ENCODE results near the gene H1-8.

Gene H1-8

GRCh38 chr3:129533406-129533805 is 9.6 kb upstream of the H1-8 start:
- DNase-seq (ENCODE audit: low read depth), result no peak
- no peak for TF ChIP-seq CTCF (IDR thresholded peaks at IDR 0.05; ENCODE audit: control insufficient read depth, insufficient read depth, low read depth, low read length, missing control alignments)
- no peak overlapping the region for H3K4me3 ChIP-seq (ENCODE audit: control insufficient read depth, low read depth, low read length)

- no peak for TF ChIP-seq CTCF (IDR thresholded peaks at IDR 0.05; ENCODE audit: control insufficient read depth, insufficient read depth, low read depth, low read length, missing control alignments)
- no peak overlapping the region for H3K4me3 ChIP-seq (ENCODE audit: control insufficient read depth, low read depth, low read length)
- no peak for DNase-seq (ENCODE audit: low read depth)
Observed at GRCh38 chr3:129534428-129535027, 8.4 kb upstream of the H1-8 start.

GRCh38 chr3:129535075-129535474 is 7.9 kb upstream of the H1-8 start:
- no peak overlapping the region for H3K4me3 ChIP-seq (ENCODE audit: control insufficient read depth, low read depth, low read length)
- TF ChIP-seq CTCF (IDR thresholded peaks at IDR 0.05; ENCODE audit: control insufficient read depth, insufficient read depth, low read depth, low read length, missing control alignments), result no peak
- DNase-seq (ENCODE audit: low read depth), result no peak

- TF ChIP-seq CTCF (IDR thresholded peaks at IDR 0.05; ENCODE audit: control insufficient read depth, insufficient read depth, low read depth, low read length, missing control alignments), result no peak
- DNase-seq (ENCODE audit: low read depth), result no peak
- no peak overlapping the region for H3K4me3 ChIP-seq (ENCODE audit: control insufficient read depth, low read depth, low read length)
Observed at GRCh38 chr3:129536374-129536667, 6.7 kb upstream of the H1-8 start.

GRCh38 chr3:129536804-129537203 is 6.2 kb upstream of the H1-8 start:
- H3K4me3 ChIP-seq (ENCODE audit: control insufficient read depth, low read depth, low read length), result no peak overlapping the region
- no peak for DNase-seq (ENCODE audit: low read depth)
- no peak for TF ChIP-seq CTCF (IDR thresholded peaks at IDR 0.05; ENCODE audit: control insufficient read depth, insufficient read depth, low read depth, low read length, missing control alignments)

GRCh38 chr3:129539206-129539605 is 3.8 kb upstream of the H1-8 start:
- DNase-seq (ENCODE audit: low read depth), result no peak
- no peak for TF ChIP-seq CTCF (IDR thresholded peaks at IDR 0.05; ENCODE audit: control insufficient read depth, insufficient read depth, low read depth, low read length, missing control alignments)
- H3K4me3 ChIP-seq (ENCODE audit: control insufficient read depth, low read depth, low read length), result no peak overlapping the region
